Adrenal gland (tissue), 5 donors: ENCODE results near the gene NUP88.

ENCODE experiments used
- CTCF ChIP-seq, 6 experiments: fragments of 450-650 bp in 4 of 6; fragments of 200-600 bp in 2 of 6; sonication (generic) in 1 of 6; IDR thresholded peaks; 1 replicate in 5 of 6; 2 replicates in 1 of 6; pipeline versions ENCODE4 v1.5.1 to v1.8.0; 2016 to 2021; ENCODE audit warnings: antibody characterized with exemption in 6 of 6, mild to moderate bottlenecking in 2 of 6, moderate library complexity in 1 of 6
- POLR2A ChIP-seq, 2 donors: fragments of 450-650 bp; IDR thresholded peaks; one replicate each; pipeline ENCODE4 v1.6.1; 2017; ENCODE audit warnings: antibody characterized with exemption in 2 of 2, mild to moderate bottlenecking in 2 of 2, moderate library complexity in 1 of 2
- donor health status: DM: no; HTN: no; CAD: no.

DNA sequence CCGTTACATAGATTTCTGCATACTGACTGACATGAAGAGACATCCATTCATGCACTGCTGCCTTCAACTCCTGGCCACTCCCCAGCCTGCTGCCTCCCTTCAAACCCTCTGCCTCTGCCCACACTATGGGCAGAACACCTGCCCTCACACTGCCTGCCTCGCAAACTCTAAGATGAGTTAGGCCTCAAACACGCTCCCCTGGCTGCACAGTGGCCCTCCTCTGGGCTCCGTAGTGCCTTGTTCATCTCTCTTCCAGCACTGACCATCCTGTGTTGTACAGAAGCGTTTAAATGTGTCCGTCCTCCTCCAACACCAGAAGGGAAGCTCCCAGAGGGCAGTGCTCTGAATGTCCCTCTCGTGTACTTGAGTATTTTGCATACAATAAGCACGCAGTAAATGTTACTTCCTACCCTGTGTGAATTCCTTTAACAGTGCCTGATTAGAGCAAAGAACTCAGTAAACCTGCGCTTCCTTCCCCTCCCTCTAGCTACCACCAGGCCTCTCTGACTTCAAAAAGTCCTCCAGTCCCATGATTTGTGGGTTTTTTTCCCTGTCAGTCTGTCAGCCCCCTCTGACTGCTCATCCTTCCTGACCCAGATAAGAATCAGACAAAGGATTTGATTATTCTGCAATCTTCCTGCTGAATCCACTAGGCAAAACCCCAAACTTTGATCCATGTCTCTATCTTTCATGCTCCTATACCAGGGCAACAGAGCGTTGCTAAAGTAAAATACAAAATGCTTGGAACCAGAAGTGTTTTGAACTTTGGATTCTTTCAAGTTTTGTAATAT lies 45.5 kb upstream of the NUP88 start:
- TF ChIP-seq POLR2A (IDR thresholded peaks at IDR 0.05): no peak
- TF ChIP-seq CTCF (IDR thresholded peaks at IDR 0.05): no peak
